ENCODE data around the gene RABGAP1L.

Gene RABGAP1L

DNA sequence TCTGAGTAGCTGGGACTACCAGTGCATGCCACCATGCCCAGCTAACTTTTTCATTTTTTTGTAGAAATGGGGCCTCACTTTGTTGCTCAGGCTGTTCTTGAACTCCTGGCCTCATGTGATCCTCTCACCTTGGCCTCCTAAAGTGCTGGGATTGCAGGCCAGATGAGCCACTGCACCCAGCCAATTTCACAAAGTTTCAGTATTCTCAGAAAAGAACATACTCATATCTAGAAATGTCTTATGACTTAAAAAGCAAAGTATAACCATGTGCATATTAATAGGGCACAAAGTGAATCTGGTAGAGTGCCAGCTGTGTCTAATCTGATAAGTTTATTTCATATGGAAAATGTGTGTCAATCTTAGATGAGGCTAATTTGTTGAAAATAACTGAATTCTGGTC, 752.9 kb downstream of the RABGAP1L start:
- Histone ChIP-seq H3K9ac (ENCODE audit: low read length) (no peak overlapping the region), H3K27ac (ENCODE audit: low read length) (no peak overlapping the region), H3K4me1 (ENCODE audit: control insufficient read depth, low read depth, low read length) (no peaks in the 10 kb centered on the region), H3K9me3 (ENCODE audit: control insufficient read depth, low read depth, low read length) (no peaks in the 10 kb centered on the region), H3K27me3 (ENCODE audit: control insufficient read depth, insufficient read depth, low read length) (no peaks in the 10 kb centered on the region), H3K4me3 (ENCODE audit: low read length) (no peak overlapping the region), H3K36me3 (ENCODE audit: control insufficient read depth, low read depth, low read length) (peaks cover 36% of the 10 kb centered on the region)

DNA sequence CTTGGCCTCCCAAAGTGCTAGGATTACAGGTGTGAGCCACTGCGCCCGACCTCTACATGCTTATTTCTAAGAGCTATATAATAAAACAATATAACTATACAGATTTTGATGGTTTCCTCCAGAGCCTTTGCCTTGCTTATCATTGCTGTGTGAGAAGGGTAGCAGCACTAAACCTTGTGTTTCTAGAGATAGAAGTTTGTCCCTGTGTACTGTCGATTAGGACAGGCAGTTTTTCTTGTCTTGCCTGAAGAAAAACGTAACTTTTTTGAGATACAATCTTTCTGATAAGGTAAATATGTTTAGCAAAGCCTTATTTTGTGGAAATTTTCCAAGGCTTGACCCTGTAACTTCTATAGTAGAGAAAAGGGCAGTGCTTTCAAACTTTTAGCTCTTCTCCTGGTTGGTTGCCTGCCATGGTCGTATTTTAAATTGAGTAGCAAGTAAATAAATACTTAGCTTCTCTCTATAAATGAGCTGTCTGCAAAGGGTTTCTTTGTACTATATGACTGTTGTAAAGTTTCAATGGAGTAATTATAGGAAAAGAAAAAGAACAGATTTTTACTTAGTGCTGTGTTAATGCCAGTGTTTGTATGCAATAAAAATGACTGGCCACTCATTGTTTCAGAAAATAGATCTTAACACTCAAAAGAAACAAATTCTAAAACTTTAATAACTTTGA, 754.0 kb downstream of the RABGAP1L start:
- Histone ChIP-seq H3K9me3 (ENCODE audit: control insufficient read depth, low read depth, low read length) (no peaks in the 10 kb centered on the region), H3K36me3 (ENCODE audit: control insufficient read depth, low read depth, low read length) (peaks cover 29% of the 10 kb centered on the region), H3K4me3 (ENCODE audit: low read length) (no peak overlapping the region), H3K27me3 (ENCODE audit: control insufficient read depth, insufficient read depth, low read length) (no peaks in the 10 kb centered on the region), H3K27ac (ENCODE audit: low read length) (no peak overlapping the region), H3K9ac (ENCODE audit: low read length) (no peak overlapping the region), H3K4me1 (ENCODE audit: control insufficient read depth, low read depth, low read length) (no peaks in the 10 kb centered on the region)

DNA sequence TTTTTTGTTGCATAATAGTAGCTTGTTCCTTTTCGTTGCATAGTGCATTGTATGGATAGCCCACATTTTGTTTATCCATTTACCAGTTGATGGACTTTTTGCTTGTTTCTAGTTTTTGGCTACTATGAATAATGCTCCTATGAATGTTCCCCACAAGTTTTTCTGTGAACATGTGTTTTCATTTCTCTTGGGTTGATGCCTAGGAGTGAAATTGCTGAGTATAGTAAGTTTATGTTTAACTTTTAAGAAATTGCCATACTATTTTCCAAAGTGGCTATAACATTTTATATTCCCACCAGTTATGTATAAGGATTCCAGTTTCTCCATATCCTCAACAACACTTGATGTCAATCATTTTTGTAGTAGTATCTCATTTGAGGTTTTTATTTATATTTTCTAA, 755.7 kb downstream of the RABGAP1L start:
- Histone ChIP-seq H3K9ac (ENCODE audit: low read length) (no peak overlapping the region), H3K4me3 (ENCODE audit: low read length) (no peak overlapping the region), H3K9me3 (ENCODE audit: control insufficient read depth, low read depth, low read length) (no peaks in the 10 kb centered on the region), H3K36me3 (ENCODE audit: control insufficient read depth, low read depth, low read length) (peaks cover 27% of the 10 kb centered on the region), H3K27me3 (ENCODE audit: control insufficient read depth, insufficient read depth, low read length) (no peaks in the 10 kb centered on the region), H3K27ac (ENCODE audit: low read length) (no peak overlapping the region), H3K4me1 (ENCODE audit: control insufficient read depth, low read depth, low read length) (no peaks in the 10 kb centered on the region)

DNA sequence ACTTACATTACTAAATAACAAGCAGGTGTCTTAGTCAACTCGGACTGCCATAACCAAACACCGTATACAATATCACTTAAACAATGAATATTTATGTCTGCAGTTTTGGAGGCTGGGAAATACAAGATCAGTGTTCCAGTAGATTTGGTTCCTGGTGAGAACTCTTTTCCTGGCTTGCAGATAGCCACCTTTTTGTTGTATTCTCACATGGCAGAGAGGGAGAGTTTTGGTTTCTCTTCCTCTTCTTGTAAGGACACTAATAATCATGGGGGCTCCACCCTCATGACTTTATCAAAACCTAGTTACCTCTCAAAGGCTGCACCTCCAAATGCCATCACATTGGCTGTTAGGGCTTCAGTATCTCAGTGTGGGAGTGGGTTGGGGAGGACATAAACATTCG, 757.5 kb downstream of the RABGAP1L start:
- no peaks in the 10 kb centered on the region for H3K9me3 ChIP-seq (ENCODE audit: control insufficient read depth, low read depth, low read length)
- H3K36me3 ChIP-seq (ENCODE audit: control insufficient read depth, low read depth, low read length) = peaks cover 17% of the 10 kb centered on the region
- H3K27me3 ChIP-seq (ENCODE audit: control insufficient read depth, insufficient read depth, low read length) = no peaks in the 10 kb centered on the region
- H3K27ac ChIP-seq (ENCODE audit: low read length) = no peak overlapping the region
- no peak overlapping the region for H3K4me3 ChIP-seq (ENCODE audit: low read length)
- H3K9ac ChIP-seq (ENCODE audit: low read length) = no peak overlapping the region
- H3K4me1 ChIP-seq (ENCODE audit: control insufficient read depth, low read depth, low read length) = no peaks in the 10 kb centered on the region

DNA sequence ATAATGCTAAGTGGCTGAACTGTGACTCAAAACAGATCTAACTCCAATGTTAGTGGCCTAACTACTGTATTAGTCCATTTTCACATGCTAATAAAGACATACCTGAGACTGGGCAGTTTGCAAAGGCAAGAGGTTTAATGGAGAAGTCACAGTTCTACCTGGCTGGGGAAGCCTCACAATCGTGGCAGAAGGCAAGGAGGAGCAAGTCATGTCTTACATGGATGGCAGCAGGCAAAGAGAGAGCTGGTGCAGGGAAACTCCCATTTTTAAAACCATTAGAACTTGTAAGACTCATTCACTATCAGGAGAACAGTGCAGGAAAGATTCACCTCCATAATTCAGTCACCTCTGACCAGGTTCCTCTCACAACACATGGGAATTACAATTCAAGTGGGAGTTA, 760.8 kb downstream of the RABGAP1L start:
- H3K4me3 ChIP-seq (ENCODE audit: low read length) = no peak overlapping the region
- no peak overlapping the region for H3K9ac ChIP-seq (ENCODE audit: low read length)
- H3K4me1 ChIP-seq (ENCODE audit: control insufficient read depth, low read depth, low read length) = no peaks in the 10 kb centered on the region
- H3K36me3 ChIP-seq (ENCODE audit: control insufficient read depth, low read depth, low read length) = peaks cover 25% of the 10 kb centered on the region
- no peaks in the 10 kb centered on the region for H3K27me3 ChIP-seq (ENCODE audit: control insufficient read depth, insufficient read depth, low read length)
- H3K27ac ChIP-seq (ENCODE audit: low read length) = no peak overlapping the region
- H3K9me3 ChIP-seq (ENCODE audit: control insufficient read depth, low read depth, low read length) = no peaks in the 10 kb centered on the region

DNA sequence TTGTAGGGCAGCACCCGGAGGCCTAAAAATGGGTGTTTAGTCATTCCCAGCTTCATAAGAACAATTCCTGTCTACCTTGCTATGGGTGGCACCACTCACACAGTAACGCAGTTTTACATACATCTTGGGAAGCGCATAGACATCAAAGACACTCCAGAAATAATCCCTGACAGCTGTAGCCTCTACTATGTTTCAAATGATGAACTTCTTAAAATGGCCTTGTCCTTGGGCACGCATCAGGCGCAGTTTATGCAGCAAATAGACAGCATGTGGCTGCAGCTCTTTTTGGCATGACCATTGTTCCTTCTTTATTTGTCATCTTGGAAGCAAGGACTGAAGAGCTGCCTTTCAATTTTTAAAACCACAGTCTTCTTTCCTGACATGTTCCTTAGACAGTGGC, 762.8 kb downstream of the RABGAP1L start:
- Histone ChIP-seq H3K4me1 (ENCODE audit: control insufficient read depth, low read depth, low read length) (no peaks in the 10 kb centered on the region), H3K27me3 (ENCODE audit: control insufficient read depth, insufficient read depth, low read length) (no peaks in the 10 kb centered on the region), H3K36me3 (ENCODE audit: control insufficient read depth, low read depth, low read length) (peaks cover 14% of the 10 kb centered on the region), H3K4me3 (ENCODE audit: low read length) (no peak overlapping the region), H3K9me3 (ENCODE audit: control insufficient read depth, low read depth, low read length) (no peaks in the 10 kb centered on the region), H3K27ac (ENCODE audit: low read length) (no peak overlapping the region), H3K9ac (ENCODE audit: low read length) (no peak overlapping the region)

DNA sequence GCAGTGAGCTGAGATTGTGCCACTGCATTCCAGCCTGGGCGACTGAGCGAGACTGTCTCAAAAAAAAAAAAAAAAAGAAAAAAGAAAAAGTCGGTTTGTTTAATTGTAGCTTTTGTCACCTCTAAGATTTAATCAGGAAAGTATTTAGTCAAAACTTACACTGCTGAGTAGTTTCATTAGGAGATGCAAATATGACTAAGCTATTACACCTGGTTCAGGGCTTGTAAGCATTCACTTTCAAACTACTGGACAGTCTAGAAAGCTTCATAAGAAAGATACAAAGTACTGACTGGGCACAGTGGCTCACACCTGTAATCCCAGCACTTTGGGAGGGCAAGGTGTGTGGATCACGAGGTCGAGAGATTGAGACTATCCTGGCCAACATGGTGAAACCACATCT, 764.5 kb downstream of the RABGAP1L start:
- Histone ChIP-seq H3K27ac (ENCODE audit: low read length) (no peak overlapping the region), H3K27me3 (ENCODE audit: control insufficient read depth, insufficient read depth, low read length) (no peaks in the 10 kb centered on the region), H3K4me3 (ENCODE audit: low read length) (no peak overlapping the region), H3K9me3 (ENCODE audit: control insufficient read depth, low read depth, low read length) (no peaks in the 10 kb centered on the region), H3K4me1 (ENCODE audit: control insufficient read depth, low read depth, low read length) (no peaks in the 10 kb centered on the region), H3K9ac (ENCODE audit: low read length) (no peak overlapping the region), H3K36me3 (ENCODE audit: control insufficient read depth, low read depth, low read length) (peaks cover 12% of the 10 kb centered on the region)

DNA sequence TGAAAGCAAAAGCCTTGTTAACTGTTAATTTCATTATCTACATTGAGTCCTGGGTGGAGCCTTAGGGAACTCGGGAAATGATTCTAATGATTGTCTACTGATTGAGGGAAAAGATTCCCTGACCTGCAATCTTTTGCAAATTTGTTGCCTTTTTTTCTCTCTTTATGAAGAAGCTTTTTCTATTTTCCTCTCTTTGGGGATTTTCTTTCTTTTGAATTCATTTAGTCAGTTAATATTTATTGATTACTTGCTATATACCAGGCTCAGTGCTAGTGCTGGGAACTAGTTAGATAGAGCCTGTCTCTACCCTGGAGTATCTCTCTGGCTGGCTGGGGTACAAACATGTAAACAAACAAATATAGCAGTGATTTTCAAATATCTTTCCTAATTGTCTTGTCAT, 769.2 kb downstream of the RABGAP1L start:
- Histone ChIP-seq H3K9ac (ENCODE audit: low read length) (no peak overlapping the region), H3K27ac (ENCODE audit: low read length) (no peak overlapping the region)

DNA sequence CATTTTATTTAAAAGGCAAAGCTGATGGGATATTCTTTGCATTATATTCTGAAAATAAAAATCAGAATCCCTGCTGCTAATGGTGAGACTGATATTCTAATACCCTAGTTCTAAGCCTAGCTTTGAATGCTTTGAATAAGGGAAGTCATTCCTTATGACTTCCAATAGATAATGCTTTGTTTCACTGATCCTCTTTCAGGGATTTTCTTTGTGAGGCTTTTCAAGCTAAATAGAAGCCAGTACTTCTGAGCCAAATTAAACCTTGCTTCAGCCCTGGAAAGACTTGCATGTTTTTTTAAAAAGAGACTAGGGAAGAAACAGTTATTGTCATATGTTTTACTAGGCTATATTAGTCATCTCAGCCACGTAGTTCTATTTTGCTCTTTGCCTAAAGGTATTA, 771.9 kb downstream of the RABGAP1L start:
- Histone ChIP-seq H3K4me1 (ENCODE audit: control insufficient read depth, low read depth, low read length) (peaks cover 14% of the 10 kb centered on the region), H3K9ac (ENCODE audit: low read length) (no peak overlapping the region), H3K27ac (ENCODE audit: low read length) (no peak overlapping the region), H3K27me3 (ENCODE audit: control insufficient read depth, insufficient read depth, low read length) (no peaks in the 10 kb centered on the region), H3K9me3 (ENCODE audit: control insufficient read depth, low read depth, low read length) (no peaks in the 10 kb centered on the region), H3K4me3 (ENCODE audit: low read length) (no peak overlapping the region), H3K36me3 (ENCODE audit: control insufficient read depth, low read depth, low read length) (peaks cover 3% of the 10 kb centered on the region)

More for the DNA sequence above, 769.2 kb downstream of the RABGAP1L start:
- Histone ChIP-seq H3K9me3 (ENCODE audit: control insufficient read depth, low read depth, low read length) (no peaks in the 10 kb centered on the region), H3K4me3 (ENCODE audit: low read length) (no peak overlapping the region), H3K27me3 (ENCODE audit: control insufficient read depth, insufficient read depth, low read length) (no peaks in the 10 kb centered on the region), H3K36me3 (ENCODE audit: control insufficient read depth, low read depth, low read length) (no peaks in the 10 kb centered on the region), H3K4me1 (ENCODE audit: control insufficient read depth, low read depth, low read length) (peaks cover 14% of the 10 kb centered on the region)

DNA sequence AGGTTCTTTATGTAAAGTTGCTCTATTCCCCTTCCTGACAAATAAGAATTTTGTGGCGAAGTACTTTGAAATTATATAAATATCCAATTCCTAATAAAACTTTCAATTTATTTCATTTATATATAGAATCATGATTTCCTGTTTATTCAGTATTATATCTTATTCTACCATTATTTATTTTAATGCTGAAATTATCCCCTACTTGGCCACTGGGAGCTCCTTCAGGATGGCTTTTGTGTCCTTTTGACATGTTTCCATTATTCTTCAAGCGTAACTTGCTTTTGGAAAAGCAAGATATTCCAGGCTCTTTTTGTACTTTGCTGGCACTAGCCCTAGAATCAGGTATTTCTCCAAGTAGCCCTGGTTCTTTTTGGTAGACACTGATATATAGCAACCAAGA, 773.3 kb downstream of the RABGAP1L start:
- H3K4me3 ChIP-seq (ENCODE audit: low read length) = no peak overlapping the region
- no peak overlapping the region for H3K27ac ChIP-seq (ENCODE audit: low read length)
- no peak overlapping the region for H3K9ac ChIP-seq (ENCODE audit: low read length)
- no peaks in the 10 kb centered on the region for H3K27me3 ChIP-seq (ENCODE audit: control insufficient read depth, insufficient read depth, low read length)
- H3K36me3 ChIP-seq (ENCODE audit: control insufficient read depth, low read depth, low read length) = peaks cover 5% of the 10 kb centered on the region
- H3K9me3 ChIP-seq (ENCODE audit: control insufficient read depth, low read depth, low read length) = no peaks in the 10 kb centered on the region
- H3K4me1 ChIP-seq (ENCODE audit: control insufficient read depth, low read depth, low read length) = peaks cover 14% of the 10 kb centered on the region

DNA sequence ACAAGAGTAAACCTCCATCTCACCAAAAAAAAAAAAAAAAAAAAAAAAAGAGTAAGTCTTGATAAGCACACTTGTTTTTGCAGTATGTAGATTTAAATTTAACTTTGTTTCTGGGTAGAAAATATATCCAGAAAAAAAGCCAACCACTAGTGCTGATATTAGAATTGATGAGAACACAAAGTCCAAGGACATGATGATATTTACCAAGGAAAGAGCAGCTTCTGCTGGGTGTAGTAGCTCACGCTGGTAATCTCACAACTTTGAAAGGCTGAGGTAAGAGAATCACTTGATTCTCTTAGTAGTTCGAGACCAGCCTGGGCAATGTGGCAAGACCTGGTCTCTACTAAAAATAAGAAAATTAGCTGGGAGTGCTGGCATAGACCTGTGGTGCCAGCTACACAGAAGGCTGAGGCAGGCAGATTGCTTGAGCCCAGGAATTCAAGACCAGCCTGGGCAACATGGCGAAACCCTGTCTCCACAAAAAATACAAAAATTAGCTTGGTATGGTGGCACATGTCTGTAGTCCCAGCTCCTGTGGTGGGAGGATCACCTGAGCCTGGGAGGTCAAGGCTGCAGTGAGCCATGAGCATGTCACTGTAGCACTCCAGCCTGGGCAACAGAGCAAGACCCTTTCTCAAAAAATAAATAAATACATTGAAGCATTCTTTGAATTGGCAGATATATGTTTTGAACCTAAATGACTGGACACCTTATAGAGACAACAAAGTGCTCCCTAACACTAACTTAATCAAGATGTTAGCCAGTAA, 776.8 kb downstream of the RABGAP1L start:
- Histone ChIP-seq H3K27ac (ENCODE audit: low read length) (no peak overlapping the region), H3K4me1 (ENCODE audit: control insufficient read depth, low read depth, low read length) (peaks cover 9% of the 10 kb centered on the region), H3K9me3 (ENCODE audit: control insufficient read depth, low read depth, low read length) (no peaks in the 10 kb centered on the region), H3K9ac (ENCODE audit: low read length) (no peak overlapping the region), H3K36me3 (ENCODE audit: control insufficient read depth, low read depth, low read length) (peaks cover 28% of the 10 kb centered on the region), H3K4me3 (ENCODE audit: low read length) (no peak overlapping the region), H3K27me3 (ENCODE audit: control insufficient read depth, insufficient read depth, low read length) (no peaks in the 10 kb centered on the region)

Measured in iPS-18a (cell line).